ENCODE measurements around the gene KRTAP9-1.
"Not testable (repeated sequence)": the region's sequence is repeated elsewhere in the genome, so short reads cannot be mapped to it uniquely, and the experiment has no call there.

The KRTAP9-1 gene

GRCh38 chr17:41189837-41190318 lies at the start of gene KRTAP9-1:
Gene KRTAP9-1, plus strand, starts transcription at chr17:41189887. Its CDS starts 0 bp downstream, at chr17:41189887.
- CTCF ChIA-PET; POLR2A ChIA-PET; DNase-seq (ENCODE audit: low read depth, low spot score); H3K4me3 ChIP-seq (ENCODE audit: low read depth, low read length): not testable (repeated sequence)

- H3K4me3 ChIP-seq (ENCODE audit: low read depth, low read length), result no peak within 1 kb of the TSS
- TF ChIP-seq CTCF (IDR thresholded peaks at IDR 0.05; ENCODE audit: insufficient read depth, low read length, missing control alignments), result no peak
- ChIA-PET POLR2A (interaction anchor here (1.0 kb wide), 1 partner anchor 230 kb away, joined by 3 read pairs; no protein-coding TSS in a partner anchor), CTCF (interaction anchor here (0.8 to 1.4 kb wide), 4 partner anchors 16 to 508 kb away, joined by 3 to 4 read pairs (median 3); no protein-coding TSS in a partner anchor)
- DNase-seq (ENCODE audit: low read depth, low spot score), result peak; percentile 71
These were observed 49.1 kb upstream of the KRTAP9-1 start, which contains the start of gene KRTAP4-6 for GRCh38 chr17:41140360-41141131. Gene KRTAP4-6, minus strand, starts transcription at chr17:41140544. Its CDS starts 57 bp downstream, at chr17:41140487.

GRCh38 chr17:41141361-41141760 lies 48.3 kb upstream of the KRTAP9-1 start:
- POLR2A ChIA-PET, result interaction anchor here (1.0 kb wide), 1 partner anchor 231 kb away, joined by 3 read pairs; no protein-coding TSS in a partner anchor
- no peak overlapping the region for H3K4me3 ChIP-seq (ENCODE audit: low read depth, low read length)
- CTCF ChIA-PET, result interaction anchor here (1.0 to 1.4 kb wide), 3 partner anchors 17 to 507 kb away, joined by 3 to 4 read pairs (median 3); no protein-coding TSS in a partner anchor
- DNase-seq (ENCODE audit: low read depth, low spot score), result no peak
- TF ChIP-seq CTCF (IDR thresholded peaks at IDR 0.05; ENCODE audit: insufficient read depth, low read length, missing control alignments), result no peak

- DNase-seq (ENCODE audit: low read depth, low spot score), result no peak
- no peak overlapping the region for H3K4me3 ChIP-seq (ENCODE audit: low read depth, low read length)
- ChIA-PET POLR2A (no interaction called here), CTCF (no interaction called here)
- TF ChIP-seq CTCF (IDR thresholded peaks at IDR 0.05; ENCODE audit: insufficient read depth, low read length, missing control alignments), result no peak
These were observed 44.8 kb upstream of the KRTAP9-1 start for GRCh38 chr17:41144846-41145245.

- H3K4me3 ChIP-seq (ENCODE audit: low read depth, low read length), result no peak overlapping the region
- DNase-seq (ENCODE audit: low read depth, low spot score), result no peak
- no peak for TF ChIP-seq CTCF (IDR thresholded peaks at IDR 0.05; ENCODE audit: insufficient read depth, low read length, missing control alignments)
- ChIA-PET CTCF (no interaction called here), POLR2A (no interaction called here)
These were observed 44.4 kb upstream of the KRTAP9-1 start for GRCh38 chr17:41145261-41145660.

GRCh38 chr17:41147531-41148204 lies 42.0 kb upstream of the KRTAP9-1 start:
- CTCF ChIA-PET, result interaction anchor here (1.5 kb wide), 1 partner anchor 12 kb away, joined by 4 read pairs; no protein-coding TSS in a partner anchor
- H3K4me3 ChIP-seq (ENCODE audit: low read depth, low read length), result no peak overlapping the region
- POLR2A ChIA-PET, result no interaction called here
- no peak for DNase-seq (ENCODE audit: low read depth, low spot score)
- TF ChIP-seq CTCF (IDR thresholded peaks at IDR 0.05; ENCODE audit: insufficient read depth, low read length, missing control alignments), result no peak

- H3K4me3 ChIP-seq (ENCODE audit: low read depth, low read length); DNase-seq (ENCODE audit: low read depth, low spot score); POLR2A ChIA-PET: not testable (repeated sequence)
- CTCF ChIA-PET, result interaction anchor here (1.0 kb wide), 1 partner anchor 239 kb away, joined by 3 read pairs; no protein-coding TSS in a partner anchor
These were observed 40.6 kb upstream of the KRTAP9-1 start for GRCh38 chr17:41148971-41149651.

Measured in AG04449 (cell line).